OCI-LY7 (cell line): ENCODE results near the gene GNAO1. TPM values are rescaled to one million over a fixed set of nuclear protein-coding genes. Genes with fewer than 3 reads are reported as not detected.

Experiments
- BruUV-seq: library from RNA; stranded (reverse); fragments of 400-500 nt; replicated peaks from 2 replicates; lab custom pipeline; 2021; lab: Mats Ljungman, UMichigan
- CTCF ChIA-PET: fragments of 300-600 bp; sonication (Branson Sonifier 250); formaldehyde crosslinking; loops from one replicate; lab custom pipeline; 2022; ENCODE audit warnings: antibody characterized with exemption; ENCODE audit not compliant: unreplicated experiment; lab: Charles Lee
- POLR2A ChIA-PET: fragments of 300-600 bp; sonication (Branson Sonifier 250); formaldehyde crosslinking; loops from one replicate; lab custom pipeline; 2022; ENCODE audit warnings: antibody characterized with exemption; lab: Charles Lee
- DNase-seq: peaks from one replicate; pipeline ENCODE4 v3.0.0-alpha.2; 2015; ENCODE audit warnings: low spot score
- H2AFZ ChIP-seq: fragments of 200-600 bp; sonication (generic), shearing (Covaris generic); 2 replicates; pipeline ENCODE4 v1.6.1; 2014; ENCODE audit warnings: mild to moderate bottlenecking, antibody characterized with exemption, low read length, moderate library complexity
- H3K27ac ChIP-seq: fragments of 200-600 bp; sonication (generic); 2 replicates; pipeline ENCODE4 v1.5.1; 2014; ENCODE audit warnings: mixed run types, low read depth, mild to moderate bottlenecking, moderate library complexity, low read length, inconsistent platforms; ENCODE audit not compliant: poor library complexity, severe bottlenecking
- H3K36me3 ChIP-seq: fragments of 200-600 bp; sonication (generic); 2 replicates; pipeline ENCODE4 v1.6.1; 2014; ENCODE audit warnings: mild to moderate bottlenecking, antibody characterized with exemption, low read length, moderate library complexity, mixed read lengths; ENCODE audit not compliant: insufficient read depth
- H3K4me1 ChIP-seq: fragments of 200-600 bp; sonication (generic); 2 replicates; pipeline ENCODE4 v1.5.1; 2014; ENCODE audit warnings: mild to moderate bottlenecking, low read length; ENCODE audit not compliant: insufficient read depth, poor library complexity, severe bottlenecking
- H3K4me2 ChIP-seq: fragments of 200-600 bp; sonication (generic); 2 replicates; pipeline ENCODE4 v1.6.1; 2014; ENCODE audit warnings: mild to moderate bottlenecking, low read length
- H3K4me3 ChIP-seq: fragments of 200-600 bp; sonication (generic); 2 replicates; pipeline ENCODE4 v1.5.1; 2014; ENCODE audit warnings: mild to moderate bottlenecking, low read depth, low read length; ENCODE audit not compliant: poor library complexity, severe bottlenecking
- H3K79me2 ChIP-seq: fragments of 200-600 bp; sonication (generic); 2 replicates; pipeline ENCODE4 v1.6.1; 2016; ENCODE audit warnings: low read depth, mild to moderate bottlenecking, low read length, moderate library complexity, mixed read lengths; ENCODE audit not compliant: insufficient read depth
- H3K9me2 ChIP-seq: fragments of 200-600 bp; sonication (generic); 2 replicates; pipeline ENCODE4 v1.6.1; 2016; ENCODE audit warnings: mild to moderate bottlenecking, low read length, mixed read lengths; ENCODE audit not compliant: insufficient read depth
- H3K9me3 ChIP-seq: fragments of 200-600 bp; sonication (generic); 2 replicates; pipeline ENCODE4 v1.6.1; 2014; ENCODE audit warnings: mild to moderate bottlenecking, mixed run types, low read length, mixed read lengths
- H4K20me1 ChIP-seq: fragments of 200-600 bp; sonication (generic); 2 replicates; pipeline ENCODE4 v1.6.1; 2014; ENCODE audit warnings: mild to moderate bottlenecking, antibody characterized with exemption, low read length, moderate library complexity, mixed read lengths; ENCODE audit not compliant: insufficient read depth
- EZH2phosphoT487 ChIP-seq: fragments of 200-600 bp; sonication (generic); IDR thresholded peaks from 2 replicates; pipeline ENCODE4 v1.6.1; 2018; ENCODE audit warnings: low read depth, borderline replicate concordance, mild to moderate bottlenecking, mixed run types, antibody characterized with exemption, low read length, moderate library complexity, mixed read lengths
- intact Hi-C: fragments of 100-400 bp; cut with micrococcal nuclease; formaldehyde crosslinking; loops from one replicate; pipeline ENCODE4 v1.10.0; 2022; ENCODE audit not compliant: unreplicated experiment
- total RNA-seq, 2 experiments: library from RNA; depleted of rRNA in 1 of 2; stranded (reverse); fragments of >200 nt in 1 of 2; shearing (Covaris generic) in 1 of 2; gene quantifications; 2 replicates each; pipeline ENCODE4 v1.2.3, GENCODE V29; 2014 to 2022
- TF ChIP-seq, protein P1 (sequence below): fragments of 200-600 bp; sonication (generic); conservative IDR thresholded peaks from 2 replicates; pipeline ENCODE4 v1.5.1; 2014; ENCODE audit warnings: mild to moderate bottlenecking, antibody characterized with exemption, low read length, moderate library complexity, mixed read lengths

GNAO1 gene
- total RNA-seq, 2 experiments from 2014 or later = not detected

DNA sequence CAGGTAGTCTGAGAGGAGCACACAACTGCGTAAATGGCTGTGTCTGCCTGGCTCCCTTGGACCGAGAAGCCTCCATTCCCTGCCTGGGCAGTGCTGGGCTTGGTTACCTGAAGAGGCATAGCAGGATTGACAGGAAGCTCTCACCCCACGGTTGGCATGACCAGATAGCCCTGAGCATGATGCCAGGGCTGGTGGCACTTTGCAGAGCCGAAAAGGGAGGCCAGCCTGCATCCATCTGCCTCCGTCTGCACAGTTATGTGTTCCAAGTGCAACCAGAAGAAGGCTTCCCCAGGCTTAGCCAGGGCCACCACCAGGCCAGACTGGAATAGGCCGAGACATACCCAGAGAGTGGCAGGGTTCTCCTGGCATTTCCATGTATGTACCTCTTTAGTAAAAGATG lies 36.6 kb downstream of the GNAO1 start:
- TF ChIP-seq, protein P1, sequence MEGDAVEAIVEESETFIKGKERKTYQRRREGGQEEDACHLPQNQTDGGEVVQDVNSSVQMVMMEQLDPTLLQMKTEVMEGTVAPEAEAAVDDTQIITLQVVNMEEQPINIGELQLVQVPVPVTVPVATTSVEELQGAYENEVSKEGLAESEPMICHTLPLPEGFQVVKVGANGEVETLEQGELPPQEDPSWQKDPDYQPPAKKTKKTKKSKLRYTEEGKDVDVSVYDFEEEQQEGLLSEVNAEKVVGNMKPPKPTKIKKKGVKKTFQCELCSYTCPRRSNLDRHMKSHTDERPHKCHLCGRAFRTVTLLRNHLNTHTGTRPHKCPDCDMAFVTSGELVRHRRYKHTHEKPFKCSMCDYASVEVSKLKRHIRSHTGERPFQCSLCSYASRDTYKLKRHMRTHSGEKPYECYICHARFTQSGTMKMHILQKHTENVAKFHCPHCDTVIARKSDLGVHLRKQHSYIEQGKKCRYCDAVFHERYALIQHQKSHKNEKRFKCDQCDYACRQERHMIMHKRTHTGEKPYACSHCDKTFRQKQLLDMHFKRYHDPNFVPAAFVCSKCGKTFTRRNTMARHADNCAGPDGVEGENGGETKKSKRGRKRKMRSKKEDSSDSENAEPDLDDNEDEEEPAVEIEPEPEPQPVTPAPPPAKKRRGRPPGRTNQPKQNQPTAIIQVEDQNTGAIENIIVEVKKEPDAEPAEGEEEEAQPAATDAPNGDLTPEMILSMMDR = no peak
- TF ChIP-seq EZH2phosphoT487 = no peak
- H2AFZ ChIP-seq = no peak overlapping the region
- no peak overlapping the region for H3K4me3 ChIP-seq
- no peak overlapping the region for H3K27ac ChIP-seq
- intact Hi-C loops = no loop called here
- no TSS peak for BruUV-seq
- DNase-seq = no peak
- POLR2A ChIA-PET = no interaction called here
- no peaks in the 10 kb centered on the region for H3K9me3 ChIP-seq
- H3K9me2 ChIP-seq = no peaks in the 10 kb centered on the region
- H3K4me1 ChIP-seq = no peaks in the 10 kb centered on the region
- no peaks in the 10 kb centered on the region for H3K36me3 ChIP-seq
- no peak overlapping the region for H3K4me2 ChIP-seq
- no peaks in the 10 kb centered on the region for H4K20me1 ChIP-seq
- CTCF ChIA-PET = no interaction called here
- no peaks in the 10 kb centered on the region for H3K79me2 ChIP-seq

DNA sequence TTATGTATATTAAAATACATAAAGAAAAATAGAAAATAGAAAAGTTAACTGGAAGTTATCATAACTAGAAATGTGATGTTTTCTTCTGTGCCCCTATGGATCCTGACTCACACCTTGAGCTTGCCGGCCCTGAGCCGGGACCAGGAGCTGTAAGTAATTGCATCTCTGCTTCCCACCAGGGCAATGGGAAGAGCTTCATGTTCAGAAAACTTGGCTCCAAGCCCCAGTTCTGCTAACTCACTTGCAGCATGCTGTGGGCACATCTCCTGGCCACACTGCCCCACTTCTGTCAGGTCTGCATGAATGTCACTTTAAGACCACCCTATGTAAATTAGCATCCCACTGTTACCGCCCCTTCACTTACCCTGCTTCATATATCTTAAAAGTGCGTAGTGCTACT lies 37.2 kb downstream of the GNAO1 start:
- no peak overlapping the region for H3K4me2 ChIP-seq
- no peak for TF ChIP-seq EZH2phosphoT487
- TF ChIP-seq, protein P1 = no peak
- intact Hi-C loops = no loop called here
- no peaks in the 10 kb centered on the region for H3K79me2 ChIP-seq
- no peaks in the 10 kb centered on the region for H3K36me3 ChIP-seq
- H4K20me1 ChIP-seq = no peaks in the 10 kb centered on the region
- no TSS peak for BruUV-seq
- ChIA-PET CTCF (no interaction called here), POLR2A (interaction anchor here (0.6 kb wide), 1 partner anchor 52 kb away, joined by 6 read pairs; no protein-coding TSS in a partner anchor)
- H3K9me3 ChIP-seq = no peaks in the 10 kb centered on the region
- H3K9me2 ChIP-seq = no peaks in the 10 kb centered on the region
- H3K4me3 ChIP-seq = no peak overlapping the region
- H3K4me1 ChIP-seq = no peaks in the 10 kb centered on the region
- DNase-seq = no peak
- no peak overlapping the region for H2AFZ ChIP-seq
- no peak overlapping the region for H3K27ac ChIP-seq

DNA sequence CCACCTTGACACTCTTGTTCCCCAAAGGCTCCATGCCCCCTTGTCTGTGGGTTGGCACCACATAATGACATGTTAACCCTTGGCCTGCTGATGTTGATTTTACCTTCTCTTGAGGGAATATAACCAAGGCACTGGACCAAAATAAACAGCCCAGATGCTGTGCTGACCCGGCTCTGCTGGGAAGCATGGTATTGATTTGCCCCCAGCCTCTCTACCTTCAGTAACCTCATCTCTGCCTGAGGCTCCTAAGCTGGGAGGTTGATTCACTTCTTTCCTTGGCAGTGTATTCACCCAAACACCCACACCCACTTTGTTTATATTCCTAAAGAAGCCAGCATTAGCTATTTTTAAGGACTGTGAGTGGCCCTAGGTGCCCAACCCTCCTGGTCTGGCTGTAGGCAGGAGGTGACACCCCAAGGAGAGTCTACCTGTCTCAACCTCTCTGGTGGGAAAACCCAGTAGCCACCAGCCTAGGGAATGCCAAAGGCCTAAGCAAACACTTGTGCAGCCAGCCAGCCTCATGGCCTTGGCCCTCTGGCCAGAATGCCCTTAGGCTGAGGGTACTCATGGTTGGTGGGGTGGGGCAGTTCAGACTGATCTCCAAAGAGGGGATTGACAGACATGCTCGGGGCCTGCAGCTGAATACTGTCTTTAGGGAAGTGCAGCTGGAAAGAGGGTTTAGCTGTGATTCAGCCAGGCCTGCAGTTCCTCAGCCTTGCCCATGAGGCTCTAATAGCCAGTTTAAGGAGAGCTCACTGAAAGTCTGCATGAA lies 42.7 kb downstream of the GNAO1 start:
- Histone ChIP-seq H3K4me3 (no peak overlapping the region), H3K79me2 (no peaks in the 10 kb centered on the region), H3K9me3 (no peaks in the 10 kb centered on the region), H3K27ac (no peak overlapping the region), H3K4me1 (no peaks in the 10 kb centered on the region), H3K36me3 (no peaks in the 10 kb centered on the region), H3K9me2 (no peaks in the 10 kb centered on the region), H3K4me2 (no peak overlapping the region), H4K20me1 (no peaks in the 10 kb centered on the region), H2AFZ (no peak overlapping the region)
- POLR2A ChIA-PET = interaction anchor here (0.6 kb wide), 1 partner anchor 19 kb away, joined by 3 read pairs; no protein-coding TSS in a partner anchor
- no peak for TF ChIP-seq EZH2phosphoT487
- TF ChIP-seq, protein P1 = no peak
- no TSS peak for BruUV-seq
- DNase-seq = no peak
- intact Hi-C loops = no loop called here
- CTCF ChIA-PET = no interaction called here
